ENCODE measurements around the gene TMEM256.
A peak's percentile ranks its signal among the peaks of the same experiment; 100 is the strongest.

TMEM256 gene

DNA sequence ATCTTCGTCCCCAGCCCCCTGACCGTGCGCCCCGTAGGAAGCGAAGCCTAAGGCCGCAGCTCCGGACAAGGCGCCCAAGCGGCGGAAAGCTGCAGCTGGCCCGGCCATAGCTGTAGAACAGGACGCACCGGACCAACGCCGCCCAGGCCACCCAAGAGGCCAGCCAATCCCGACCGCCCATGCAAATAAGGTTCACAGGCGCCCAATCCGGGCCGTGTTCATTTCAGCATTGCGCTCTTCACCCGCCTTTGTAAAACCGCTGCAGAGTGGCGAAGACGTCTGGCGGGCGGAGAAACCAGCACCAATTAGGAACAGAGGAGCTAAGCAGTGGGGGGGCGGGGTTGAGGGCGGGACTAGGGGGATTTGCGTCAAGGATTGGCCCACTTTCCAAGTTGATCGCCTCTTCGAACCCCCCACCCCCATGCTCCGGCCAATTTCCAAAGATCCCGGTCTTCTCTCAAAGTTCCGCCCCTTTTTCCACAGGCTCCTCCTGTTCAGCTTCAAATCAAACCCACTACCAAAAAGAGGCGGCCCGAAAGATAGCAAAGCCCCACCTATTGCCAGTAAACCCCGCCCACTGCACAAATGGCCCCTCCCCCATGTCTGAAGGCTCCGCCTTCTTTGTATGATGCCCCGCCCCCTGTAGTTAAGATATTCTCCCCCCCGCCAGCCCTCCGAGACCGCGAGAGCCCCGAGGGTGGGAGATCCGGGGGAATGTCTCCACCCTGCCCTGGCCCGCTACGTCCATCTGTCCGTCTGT lies at the start of gene TMEM256:
TSS of gene TMEM256 (minus strand) at position 121 of the 760 bp plus-strand sequence. CDS start at position 108, 13 bp downstream.
- DNase-seq (ENCODE audit: low read depth): peak; percentile 82

DNA sequence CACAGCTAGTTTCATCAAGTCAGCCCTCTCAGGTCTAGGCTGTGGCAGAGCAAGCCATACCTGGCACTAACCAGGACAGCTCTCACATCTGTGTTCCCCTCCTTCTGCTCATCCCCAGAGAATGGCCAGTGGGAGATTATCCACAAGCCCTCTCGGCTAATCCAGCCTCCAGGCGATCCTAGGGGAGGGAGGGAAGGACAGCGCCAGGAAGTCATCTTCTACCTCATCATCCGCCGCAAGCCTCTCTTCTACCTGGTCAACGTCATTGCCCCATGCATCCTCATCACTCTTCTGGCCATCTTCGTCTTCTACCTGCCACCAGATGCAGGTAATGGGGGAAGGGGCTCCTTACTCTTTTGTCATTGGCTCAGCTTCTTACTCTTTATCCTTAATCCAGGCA lies 44.6 kb upstream of the TMEM256 start:
- no peak for DNase-seq (ENCODE audit: low read depth)

DNA sequence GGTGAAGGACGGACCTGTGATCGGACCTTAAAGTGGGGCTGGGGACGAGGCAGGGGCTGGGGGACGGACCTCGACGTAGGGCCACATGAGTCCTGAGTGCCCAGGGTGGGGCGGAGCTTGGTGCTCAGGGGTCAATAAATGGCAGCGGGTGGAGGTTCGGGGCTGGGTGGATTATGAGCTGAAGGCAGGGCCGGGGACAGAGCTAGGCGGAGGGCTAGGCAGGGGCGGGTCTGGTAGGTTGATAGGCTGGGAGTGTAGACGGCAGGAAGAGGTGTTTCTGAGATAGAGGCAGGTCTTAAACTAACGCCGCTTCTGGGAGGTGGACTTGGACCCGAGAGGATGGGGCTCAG lies 41.7 kb upstream of the TMEM256 start:
- DNase-seq (ENCODE audit: low read depth): no peak

DNA sequence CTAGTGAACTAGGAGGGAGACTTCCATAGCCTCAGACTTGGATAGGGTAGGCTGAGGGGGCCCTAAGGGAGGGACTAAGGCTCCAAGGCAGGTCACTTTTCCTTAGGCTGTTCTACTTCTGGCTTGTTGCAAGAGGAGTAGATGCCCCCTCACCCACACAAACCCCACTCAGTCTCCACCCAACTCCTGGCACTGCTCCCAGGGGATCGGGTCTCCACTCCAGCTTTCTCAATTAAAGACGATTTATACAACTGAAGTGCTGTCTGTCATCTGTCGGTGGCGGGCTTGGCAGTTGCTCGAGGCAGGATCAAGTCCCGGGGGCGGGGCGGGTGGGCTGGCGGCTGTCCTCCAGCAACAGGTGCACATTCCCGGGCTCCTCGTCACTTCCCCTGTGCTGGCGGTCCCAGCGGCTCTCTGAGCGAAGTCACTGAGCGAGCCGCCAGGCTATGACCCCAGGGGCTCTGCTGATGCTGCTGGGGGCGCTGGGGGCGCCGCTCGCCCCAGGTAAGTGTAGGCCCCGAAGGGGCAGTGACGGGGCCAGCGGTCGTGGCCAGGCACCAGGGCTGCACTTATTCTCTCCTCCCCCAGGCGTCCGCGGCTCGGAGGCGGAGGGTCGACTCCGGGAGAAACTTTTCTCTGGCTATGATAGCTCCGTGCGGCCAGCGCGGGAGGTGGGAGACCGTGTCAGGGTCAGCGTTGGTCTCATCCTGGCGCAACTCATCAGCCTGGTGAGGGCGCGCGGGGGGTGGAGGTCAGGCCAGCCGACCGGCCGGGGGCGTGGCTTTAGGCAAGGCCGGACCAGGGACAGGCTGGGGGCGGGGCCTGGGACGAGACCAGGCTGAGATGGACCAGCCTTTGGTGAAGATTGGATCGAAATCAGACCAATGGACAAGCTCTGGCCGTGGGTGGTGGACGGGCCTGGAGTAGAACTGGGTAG lies 41.1 kb upstream of the TMEM256 start, which contains the start of gene CHRNB1:
TSS of gene CHRNB1 (plus strand) at position 380 of the 937 bp plus-strand sequence. CDS start at position 447, 67 bp downstream.
- DNase-seq (ENCODE audit: low read depth): no peak

DNA sequence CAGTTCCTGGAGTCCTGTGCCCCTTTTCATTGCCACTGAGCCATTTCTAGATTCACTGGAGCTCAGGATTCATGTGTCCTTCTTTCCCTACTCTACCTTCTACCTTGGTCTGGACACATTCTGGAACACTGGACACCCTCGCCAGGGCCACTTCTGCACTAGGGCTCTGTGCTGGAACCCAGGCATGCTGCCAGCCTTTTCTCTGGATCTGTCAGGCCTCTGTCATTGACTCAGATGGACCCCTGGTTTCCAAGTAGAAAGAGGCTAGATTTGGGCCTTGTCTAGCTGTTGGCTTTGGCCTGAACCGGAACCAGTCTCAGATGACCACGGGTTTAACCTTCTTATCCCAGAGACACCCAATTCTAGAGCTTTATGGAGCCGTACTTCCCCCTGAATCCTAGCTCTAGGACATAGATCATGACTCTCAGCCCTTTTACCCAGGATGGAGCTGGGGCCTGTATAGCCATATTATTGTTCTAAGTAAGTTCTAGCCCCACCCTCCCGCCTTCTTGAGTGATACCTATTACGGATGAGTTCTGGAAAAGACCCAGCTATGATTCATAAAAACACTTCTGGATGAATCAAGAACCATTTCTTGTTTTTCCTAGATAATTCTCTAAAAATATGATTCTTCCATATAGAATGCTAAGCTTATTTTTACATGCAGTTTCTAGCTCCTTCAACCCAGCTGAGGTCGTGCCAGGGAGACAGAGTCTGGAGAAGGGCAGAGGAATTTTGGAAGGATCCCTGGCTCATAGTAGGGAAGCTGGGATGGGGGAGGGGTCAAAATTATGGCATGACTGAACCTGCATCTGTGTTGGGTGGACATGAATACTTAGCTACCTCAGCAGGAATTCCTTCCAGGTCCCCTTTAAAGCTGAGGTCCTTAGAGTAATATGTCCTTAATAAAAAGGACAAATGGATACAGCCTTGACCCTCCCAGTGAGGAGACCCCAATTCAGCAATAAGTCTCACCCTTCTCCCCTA lies 39.9 kb upstream of the TMEM256 start:
- no peak for DNase-seq (ENCODE audit: low read depth)

DNA sequence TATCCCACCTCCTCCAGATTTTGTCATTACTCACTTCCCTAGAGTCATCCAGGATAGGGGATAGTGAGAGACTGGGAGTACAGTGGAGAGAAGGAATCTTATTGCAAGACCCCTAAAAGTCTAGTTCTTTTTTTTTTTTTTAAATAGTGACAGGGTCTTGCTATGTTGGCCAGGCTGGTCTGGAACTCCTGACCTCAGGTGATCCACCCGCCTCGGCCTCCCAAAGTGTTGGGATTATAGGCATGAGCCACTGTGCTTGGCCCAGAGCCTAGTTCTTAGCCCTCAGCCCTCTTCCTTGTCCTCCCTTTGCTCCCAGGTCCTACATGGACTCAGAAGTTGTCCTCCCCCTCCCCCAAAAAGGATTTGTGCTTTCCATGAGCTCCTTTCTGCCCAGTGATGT lies 38.2 kb upstream of the TMEM256 start:
- no peak for DNase-seq (ENCODE audit: low read depth)

DNA sequence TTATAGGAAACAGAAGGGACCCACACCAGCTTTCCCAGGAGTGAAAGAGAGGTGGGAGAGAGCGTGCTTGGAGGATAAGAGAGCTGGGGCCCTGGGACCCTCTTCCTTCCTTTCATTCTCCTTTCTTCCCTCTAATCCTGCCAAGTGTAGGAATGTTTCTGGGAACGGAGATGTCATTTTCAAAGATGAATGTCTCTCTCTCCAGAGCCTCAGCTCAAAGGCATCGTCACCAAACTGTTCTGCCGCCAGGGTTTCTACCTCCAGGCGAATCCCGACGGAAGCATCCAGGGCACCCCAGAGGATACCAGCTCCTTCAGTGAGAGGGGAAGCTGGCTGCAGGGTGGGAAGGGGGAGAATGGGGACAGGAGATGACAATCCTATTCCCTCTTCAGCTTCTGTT lies 37.4 kb upstream of the TMEM256 start:
- no peak for DNase-seq (ENCODE audit: low read depth)

DNA sequence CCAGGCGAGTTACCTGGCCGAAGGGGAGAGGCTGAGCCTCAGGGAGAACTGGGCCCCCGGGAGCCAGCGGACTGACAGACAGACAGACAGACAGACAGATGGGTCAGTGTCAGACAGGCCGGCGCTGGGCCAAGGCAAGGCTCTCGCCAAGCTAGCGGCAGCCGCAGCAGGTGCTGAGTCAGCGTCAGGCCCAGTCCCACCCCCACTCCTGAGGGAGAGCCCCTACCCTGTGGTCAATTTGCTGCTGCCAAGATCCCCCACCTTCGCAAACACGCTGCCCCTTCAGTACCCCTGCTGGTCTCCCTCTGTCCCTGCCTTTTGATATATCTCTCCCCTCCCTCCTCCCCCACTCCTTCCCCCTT lies 36.9 kb upstream of the TMEM256 start:
- DNase-seq (ENCODE audit: low read depth): no peak

DNA sequence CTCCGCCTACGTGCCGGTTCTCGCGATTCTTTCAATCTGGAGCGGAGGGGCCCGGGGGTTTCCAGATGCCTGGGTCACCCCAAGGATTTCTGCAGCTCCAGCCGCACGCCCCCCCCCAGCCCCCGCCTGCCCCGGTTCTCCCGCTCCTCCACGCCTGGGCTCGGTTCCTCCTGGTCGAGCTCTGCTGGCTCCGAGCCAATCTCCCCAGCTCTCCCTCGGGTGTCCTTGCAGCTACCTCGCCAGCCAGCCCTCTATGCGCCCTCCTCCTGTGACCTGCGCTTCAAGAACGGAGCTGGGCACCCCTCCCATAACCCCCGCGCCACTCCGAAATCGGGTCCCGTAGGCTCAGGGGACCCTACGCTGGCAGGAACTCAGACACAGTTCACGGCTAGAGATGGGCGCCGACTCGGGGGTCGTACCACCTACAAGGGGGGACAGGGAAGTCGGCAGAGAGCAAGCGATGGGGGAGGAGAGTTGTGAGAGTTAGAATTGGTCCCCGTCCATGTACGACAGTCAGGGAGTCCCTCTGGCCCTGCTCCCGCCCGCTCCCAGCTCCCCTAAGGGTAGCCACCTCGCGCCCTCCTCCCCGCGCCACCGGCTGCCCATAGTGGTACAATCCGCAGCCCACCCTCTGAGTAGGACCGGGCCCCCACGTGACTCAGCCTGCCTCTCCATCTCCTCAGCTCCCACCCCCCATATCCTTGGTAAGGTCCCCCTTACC lies 36.4 kb upstream of the TMEM256 start:
- no peak for DNase-seq (ENCODE audit: low read depth)

DNA sequence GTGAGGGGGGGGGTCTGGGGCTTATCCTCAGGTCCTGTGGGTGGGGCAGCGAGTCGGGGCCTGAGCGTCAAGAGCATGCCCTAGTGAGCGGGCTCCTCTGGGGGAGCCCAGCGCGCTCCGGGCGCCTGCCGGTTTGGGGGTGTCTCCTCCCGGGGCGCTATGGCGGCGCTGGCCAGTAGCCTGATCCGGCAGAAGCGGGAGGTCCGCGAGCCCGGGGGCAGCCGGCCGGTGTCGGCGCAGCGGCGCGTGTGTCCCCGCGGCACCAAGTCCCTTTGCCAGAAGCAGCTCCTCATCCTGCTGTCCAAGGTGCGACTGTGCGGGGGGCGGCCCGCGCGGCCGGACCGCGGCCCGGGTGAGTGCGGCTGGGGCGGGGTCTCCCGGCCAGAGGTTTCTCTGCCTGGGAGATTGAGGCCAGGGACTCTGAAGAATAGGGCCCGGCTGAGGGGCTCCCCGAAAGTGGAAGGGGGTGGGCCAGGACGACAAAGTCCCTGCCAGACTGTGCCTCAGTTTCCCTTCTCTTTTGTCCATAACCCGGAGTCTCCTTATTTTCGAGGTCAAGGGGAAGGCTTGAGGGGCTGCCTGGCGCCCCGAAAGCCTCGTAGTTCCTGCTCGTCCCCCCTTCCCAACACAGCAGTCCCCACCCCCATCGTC lies 35.7 kb upstream of the TMEM256 start, which contains the start of gene FGF11:
TSS of gene FGF11 (plus strand) at position 51 of the 651 bp plus-strand sequence. CDS start at position 160, 109 bp downstream.
- DNase-seq (ENCODE audit: low read depth): no peak

DNA sequence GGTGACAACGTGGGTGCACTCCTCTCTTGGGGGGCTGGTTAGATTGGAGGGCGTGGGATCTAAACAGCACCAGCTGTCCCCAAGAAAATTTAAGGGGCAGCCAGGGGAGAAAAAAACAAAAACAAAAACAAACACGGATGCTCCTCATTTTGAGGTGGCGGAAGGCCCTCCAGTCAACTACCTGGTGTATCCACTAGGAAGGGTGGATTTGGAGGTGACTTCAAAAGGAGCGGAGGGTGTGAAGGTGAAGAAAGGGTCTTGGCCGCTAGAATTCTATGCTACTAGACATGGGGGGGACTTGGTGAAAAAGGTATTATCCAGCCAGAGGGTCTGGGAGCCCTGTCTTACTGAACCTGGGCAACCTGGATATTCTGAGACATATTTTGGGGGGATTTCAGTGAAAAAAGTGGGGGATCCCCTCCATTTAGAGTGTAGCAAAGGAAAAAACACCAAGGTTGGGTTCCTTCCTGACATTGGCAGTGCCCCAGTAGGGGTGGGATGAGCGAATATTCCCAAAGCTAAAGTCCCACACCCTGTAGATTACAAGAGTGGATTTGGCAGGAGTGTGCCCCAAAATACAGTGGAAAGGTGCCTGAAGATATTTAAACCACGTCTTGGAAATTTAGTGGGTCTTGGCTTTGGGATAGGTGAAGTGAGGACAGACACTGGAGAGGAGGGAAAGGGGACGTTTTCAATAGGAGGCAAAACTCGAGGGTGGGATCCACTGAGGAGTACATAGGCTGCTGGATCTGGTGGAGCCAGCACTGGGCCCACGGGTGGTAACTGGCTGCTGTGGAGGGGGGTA lies 35.0 kb upstream of the TMEM256 start:
- DNase-seq (ENCODE audit: low read depth): no peak

DNA sequence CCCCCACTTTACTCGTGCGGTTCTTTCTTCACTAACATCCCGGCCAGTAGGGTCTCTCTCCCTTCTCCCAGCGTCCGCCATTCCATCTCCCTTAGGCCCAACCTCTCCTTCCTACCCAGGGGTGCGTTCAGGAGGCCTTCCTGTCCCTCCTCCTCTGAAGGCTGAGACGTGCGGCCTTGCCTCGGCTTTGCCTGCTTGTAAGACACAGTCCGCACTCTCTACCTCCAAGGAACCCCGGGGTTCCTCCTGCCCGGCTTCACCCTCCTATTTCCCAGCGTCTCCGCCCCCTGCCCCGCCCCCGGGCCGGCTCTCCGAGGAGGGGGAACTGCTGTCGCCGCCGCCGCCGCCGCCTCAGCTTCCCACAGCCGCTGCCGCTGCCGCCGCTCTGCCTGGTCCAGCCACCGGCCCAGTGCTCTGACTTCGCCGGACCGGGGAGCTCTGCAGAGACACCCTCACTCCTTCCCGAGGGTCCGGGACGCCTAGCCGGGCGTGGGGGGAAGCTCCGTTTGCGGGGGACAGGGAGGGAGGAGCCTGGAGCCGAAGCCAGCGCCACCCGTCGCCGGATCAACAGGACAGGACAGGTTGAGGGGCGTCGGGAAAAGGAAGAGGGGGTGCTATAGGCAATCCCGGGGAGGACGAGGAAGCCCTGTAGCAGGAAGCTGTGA lies 34.2 kb upstream of the TMEM256 start:
- peak; percentile 21 for DNase-seq (ENCODE audit: low read depth)

DNA sequence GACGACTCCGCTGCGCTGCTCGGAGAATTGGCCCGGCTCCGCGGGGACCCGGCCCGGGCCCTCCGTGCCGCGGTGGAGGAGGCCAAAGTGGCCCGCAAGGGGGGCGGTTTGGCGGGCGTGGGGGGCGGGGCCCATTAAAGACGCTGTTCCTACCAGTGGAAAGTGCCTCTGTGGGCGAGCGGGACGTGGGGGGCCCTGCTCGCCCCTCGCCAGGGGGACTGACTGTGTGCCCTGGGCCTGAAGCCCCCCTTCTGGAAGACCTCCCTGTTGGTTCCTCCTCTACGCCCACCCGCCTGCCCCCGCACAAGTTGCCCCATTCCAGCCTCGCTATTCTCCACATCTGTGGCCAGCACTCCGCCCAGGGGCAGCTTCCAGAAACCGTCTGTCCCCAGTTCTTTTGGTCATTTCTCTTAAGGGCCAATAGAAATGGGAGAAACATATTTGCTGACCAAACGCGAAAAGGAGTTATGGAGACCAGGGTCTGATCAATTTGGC lies 33.5 kb upstream of the TMEM256 start:
- no peak for DNase-seq (ENCODE audit: low read depth)

DNA sequence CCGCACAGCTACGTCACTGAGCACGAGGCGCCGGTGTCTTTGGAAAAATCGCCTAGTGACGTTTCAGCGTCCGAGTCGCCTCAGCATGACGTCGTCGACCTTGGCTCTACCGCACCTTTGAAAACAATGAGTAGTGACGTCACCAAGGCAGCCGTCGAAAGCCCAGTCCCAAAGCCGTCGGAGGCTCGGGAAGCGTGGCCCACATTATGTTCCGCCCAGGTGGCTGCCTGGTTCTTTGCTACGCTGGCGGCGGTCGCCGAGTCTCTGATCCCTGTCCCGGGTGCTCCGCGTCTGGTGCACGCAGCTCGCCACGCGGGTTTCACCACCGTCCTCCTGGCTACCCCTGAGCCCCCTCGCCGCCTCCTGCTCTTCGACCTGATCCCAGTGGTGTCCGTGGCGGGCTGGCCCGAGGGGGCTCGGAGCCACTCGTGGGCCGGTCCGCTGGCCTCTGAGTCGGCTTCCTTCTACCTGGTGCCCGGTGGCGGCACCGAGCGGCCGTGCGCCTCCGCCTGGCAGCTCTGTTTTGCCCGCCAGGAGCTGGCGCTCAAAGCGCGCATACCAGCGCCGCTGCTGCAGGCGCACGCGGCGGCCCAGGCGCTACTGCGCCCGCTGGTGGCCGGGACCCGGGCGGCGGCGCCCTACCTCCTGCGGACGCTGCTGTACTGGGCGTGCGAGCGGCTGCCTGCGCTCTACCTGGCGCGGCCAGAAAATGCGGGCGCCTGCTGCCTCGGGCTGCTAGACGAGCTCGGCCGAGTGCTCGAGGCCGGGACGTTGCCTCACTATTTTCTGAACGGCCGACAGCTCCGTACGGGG lies 32.9 kb upstream of the TMEM256 start:
- DNase-seq (ENCODE audit: low read depth): peak; percentile 63

DNA sequence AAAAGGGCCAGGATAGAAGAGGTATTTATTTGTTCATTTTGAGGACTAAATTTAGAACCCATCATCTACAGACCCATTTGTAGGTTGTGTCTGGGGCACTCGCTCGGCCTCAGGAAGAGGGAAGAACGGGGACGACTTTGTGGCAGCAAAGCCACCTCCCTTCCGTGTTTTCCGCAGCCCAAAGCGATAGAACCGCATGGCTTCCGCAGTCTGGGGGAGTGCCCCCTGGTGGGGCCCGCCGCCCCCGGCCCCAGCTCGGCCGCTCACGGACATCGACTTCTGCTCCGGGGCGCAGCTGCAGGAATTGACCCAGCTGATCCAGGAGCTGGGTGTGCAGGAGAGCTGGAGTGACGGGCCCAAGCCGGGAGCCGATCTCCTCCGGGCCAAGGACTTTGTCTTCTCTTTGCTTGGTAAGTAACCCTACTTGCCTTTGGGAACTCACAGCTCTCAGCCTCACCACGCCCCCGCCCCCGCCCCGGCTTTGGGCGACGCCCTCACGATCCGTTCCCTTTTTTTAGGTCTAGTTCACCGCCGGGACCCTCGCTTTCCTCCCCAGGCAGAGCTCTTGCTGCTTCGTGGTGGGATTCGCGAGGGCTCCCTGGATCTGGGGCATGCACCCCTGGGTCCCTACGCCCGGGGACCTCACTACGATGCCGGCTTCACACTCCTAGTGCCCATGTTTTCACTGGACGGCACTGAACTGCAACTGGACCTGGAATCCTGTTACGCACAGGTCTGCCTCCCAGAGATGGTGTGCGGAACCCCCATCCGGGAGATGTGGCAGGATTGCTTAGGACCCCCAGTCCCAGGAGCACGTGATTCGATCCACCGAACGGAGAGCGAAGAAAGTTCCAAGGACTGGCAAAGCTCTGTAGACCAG lies 32.0 kb upstream of the TMEM256 start:
- DNase-seq (ENCODE audit: low read depth): peak; percentile 21

DNA sequence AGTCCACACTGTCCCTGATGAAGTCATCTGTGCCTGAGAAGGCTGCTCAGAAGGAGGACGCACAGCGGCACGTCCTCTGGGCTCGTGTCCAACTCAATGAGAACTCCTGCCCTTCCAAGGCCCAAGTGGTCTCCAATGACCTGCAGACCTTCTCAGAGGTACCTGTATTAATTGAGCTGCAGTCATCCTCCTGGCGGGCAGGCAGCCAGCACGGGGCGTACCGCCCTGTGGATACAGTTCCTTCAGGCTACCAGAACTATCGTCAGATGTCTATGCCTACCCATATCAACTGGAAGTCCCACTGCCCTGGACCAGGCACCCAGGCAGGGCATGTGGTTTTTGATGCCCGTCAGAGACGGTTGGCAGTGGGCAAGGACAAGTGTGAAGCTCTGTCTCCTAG lies 28.4 kb upstream of the TMEM256 start:
- DNase-seq (ENCODE audit: low read depth): no peak

DNA sequence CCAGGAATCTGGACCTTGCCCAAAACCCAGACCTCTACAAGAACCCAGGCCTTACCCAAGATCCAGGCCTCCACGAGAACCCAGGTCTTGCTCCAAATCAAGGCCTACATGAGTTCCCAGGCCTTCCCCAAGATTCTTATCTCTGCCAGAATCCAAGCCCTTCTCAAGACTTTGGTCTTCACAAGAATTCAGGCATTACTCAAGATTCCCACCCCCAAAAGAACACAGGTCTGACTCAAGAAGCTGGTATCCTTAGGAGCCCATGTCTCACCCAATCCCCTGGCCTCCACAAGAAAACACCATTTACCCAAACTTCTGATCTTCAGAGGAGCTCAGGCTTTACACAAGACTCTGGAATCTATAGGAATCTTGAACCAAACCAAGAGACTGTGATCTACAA lies 27.3 kb upstream of the TMEM256 start:
- no peak for DNase-seq (ENCODE audit: low read depth)

Measured in stimulated activated CD8-positive, alpha-beta memory T cell treated with anti-CD3 and anti-CD28 coated beads, Interleukin-15, amount 100 ng/mL, for 24 hours (primary cell).